MM.1S (cell line): ENCODE data around the gene MFAP3L.

Experiments
- DNase-seq: peaks from one replicate; pipeline ENCODE4 v3.0.0-alpha.2; 2015
- H2AFZ ChIP-seq: fragments of 300-600 bp; sonication (generic); 2 replicates; pipeline ENCODE4 v1.6.0; 2016; ENCODE audit warnings: antibody characterized with exemption, low read length
- H3F3A ChIP-seq: fragments of 300-600 bp; sonication (generic); 2 replicates; pipeline ENCODE4 v1.6.1; 2016; ENCODE audit warnings: mild to moderate bottlenecking, antibody characterized with exemption, low read length, moderate library complexity, mixed read lengths; ENCODE audit not compliant: insufficient read depth
- H3K27ac ChIP-seq: fragments of 300-600 bp; sonication (generic); 2 replicates; pipeline ENCODE4 v1.5.1; 2016; ENCODE audit warnings: mild to moderate bottlenecking, low read length
- H3K27me3 ChIP-seq: fragments of 300-600 bp; sonication (generic); replicated peaks from 2 replicates; pipeline ENCODE4 v1.6.0; 2016; ENCODE audit warnings: low read length; ENCODE audit not compliant: insufficient read depth
- H3K36me3 ChIP-seq: fragments of 300-600 bp; sonication (generic); replicated peaks from 2 replicates; pipeline ENCODE4 v1.6.1; 2016; ENCODE audit warnings: mild to moderate bottlenecking, low read length, mixed read lengths; ENCODE audit not compliant: insufficient read depth
- H3K4me1 ChIP-seq: fragments of 300-600 bp; sonication (generic); 2 replicates; pipeline ENCODE4 v1.6.1; 2016; ENCODE audit warnings: low read length, mixed read lengths
- H3K4me2 ChIP-seq: fragments of 300-600 bp; sonication (generic); 2 replicates; pipeline ENCODE4 v1.6.0; 2016; ENCODE audit warnings: low read depth, low read length
- H3K4me3 ChIP-seq: fragments of 300-600 bp; sonication (generic); 2 replicates; pipeline ENCODE4 v1.5.1; 2016; ENCODE audit warnings: low read length, mixed read lengths
- H3K79me2 ChIP-seq: fragments of 300-600 bp; sonication (generic); 2 replicates; pipeline ENCODE4 v1.6.1; 2016; ENCODE audit warnings: mixed run types, low read length, mixed read lengths
- H3K9ac ChIP-seq: fragments of 300-600 bp; sonication (generic); 2 replicates; pipeline ENCODE4 v1.6.1; 2016; ENCODE audit warnings: low read length, mixed read lengths
- H3K9me2 ChIP-seq: fragments of 300-600 bp; sonication (generic); replicated peaks from 2 replicates; pipeline ENCODE4 v1.6.1; 2016; ENCODE audit warnings: mild to moderate bottlenecking, low read length, mixed read lengths; ENCODE audit not compliant: insufficient read depth
- H3K9me3 ChIP-seq: fragments of 300-600 bp; sonication (generic); replicated peaks from 2 replicates; pipeline ENCODE4 v1.6.1; 2016; ENCODE audit warnings: mild to moderate bottlenecking, low read length, mixed read lengths; ENCODE audit not compliant: insufficient read depth
- H4K20me1 ChIP-seq: fragments of 300-600 bp; sonication (generic); 2 replicates; pipeline ENCODE4 v1.6.1; 2016; ENCODE audit warnings: mild to moderate bottlenecking, low read length, moderate library complexity, mixed read lengths; ENCODE audit not compliant: insufficient read depth
- CTCF ChIP-seq: fragments of 300-600 bp; sonication (generic); IDR thresholded peaks from 2 replicates; pipeline ENCODE4 v1.5.1; 2016; ENCODE audit warnings: antibody characterized with exemption, low read length, mixed read lengths
- EZH2 ChIP-seq: fragments of 300-600 bp; sonication (generic); optimal IDR thresholded peaks from 2 replicates; pipeline ENCODE3; 2017; ENCODE audit warnings: low read depth, mild to moderate bottlenecking, antibody characterized with exemption, low read length, mixed read lengths
- EZH2phosphoT487 ChIP-seq: fragments of 300-600 bp; sonication (generic); IDR thresholded peaks from 2 replicates; pipeline ENCODE4 v1.6.1; 2018; ENCODE audit warnings: antibody characterized with exemption, low read length

MFAP3L gene

GRCh38 chr4:169999923-170000322 is 26.3 kb downstream of the MFAP3L start:
- H3K27me3 ChIP-seq, result no peaks in the 10 kb centered on the region
- no peak overlapping the region for H3K9ac ChIP-seq
- no peaks in the 10 kb centered on the region for H3K9me3 ChIP-seq
- H4K20me1 ChIP-seq, result no peaks in the 10 kb centered on the region
- H2AFZ ChIP-seq, result no peak overlapping the region
- no peak overlapping the region for H3K4me2 ChIP-seq
- TF ChIP-seq CTCF (no peak), EZH2 (no peak), EZH2phosphoT487 (no peak)
- H3K27ac ChIP-seq, result no peak overlapping the region
- no peak for DNase-seq
- H3K4me3 ChIP-seq, result no peak overlapping the region
- H3K4me1 ChIP-seq, result peaks cover 12% of the 10 kb centered on the region
- H3K36me3 ChIP-seq, result no peaks in the 10 kb centered on the region
- no peaks in the 10 kb centered on the region for H3K79me2 ChIP-seq
- H3F3A ChIP-seq, result no peaks in the 10 kb centered on the region
- no peaks in the 10 kb centered on the region for H3K9me2 ChIP-seq

DNA sequence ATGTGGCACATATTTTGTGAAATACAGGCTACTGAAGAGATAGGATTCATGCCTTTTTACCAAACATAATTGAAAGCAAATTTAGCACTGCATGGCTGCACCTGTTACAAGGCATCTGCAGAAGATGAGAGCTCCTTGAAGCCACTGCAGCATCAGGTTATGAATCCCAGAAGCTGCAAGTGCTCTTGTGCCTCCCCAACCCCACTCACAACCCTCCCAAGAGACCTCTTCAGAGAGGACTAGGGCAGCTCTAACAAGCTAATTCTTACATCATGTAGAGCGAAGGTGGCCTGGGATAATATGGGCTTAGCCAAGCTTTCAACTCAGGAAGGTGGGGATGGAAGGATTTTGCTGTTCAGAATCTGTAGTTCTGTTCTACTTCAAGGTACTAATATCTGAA is 27.2 kb downstream of the MFAP3L start:
- no peak overlapping the region for H2AFZ ChIP-seq
- no peak overlapping the region for H3K4me3 ChIP-seq
- H4K20me1 ChIP-seq, result no peaks in the 10 kb centered on the region
- peaks cover 16% of the 10 kb centered on the region for H3K4me1 ChIP-seq
- no peaks in the 10 kb centered on the region for H3K36me3 ChIP-seq
- DNase-seq, result no peak
- H3K9me2 ChIP-seq, result no peaks in the 10 kb centered on the region
- no peaks in the 10 kb centered on the region for H3F3A ChIP-seq
- H3K27ac ChIP-seq, result no peak overlapping the region
- no peaks in the 10 kb centered on the region for H3K9me3 ChIP-seq
- TF ChIP-seq CTCF (no peak), EZH2 (no peak), EZH2phosphoT487 (no peak)
- H3K27me3 ChIP-seq, result no peaks in the 10 kb centered on the region
- H3K4me2 ChIP-seq, result no peak overlapping the region
- H3K79me2 ChIP-seq, result no peaks in the 10 kb centered on the region
- no peak overlapping the region for H3K9ac ChIP-seq

- Histone ChIP-seq H3K4me3 (no peak overlapping the region), H3K27ac (no peak overlapping the region), H3K9me2 (no peaks in the 10 kb centered on the region), H3K4me2 (no peak overlapping the region), H3F3A (no peaks in the 10 kb centered on the region), H4K20me1 (no peaks in the 10 kb centered on the region), H3K36me3 (no peaks in the 10 kb centered on the region), H3K9ac (no peak overlapping the region), H2AFZ (no peak overlapping the region), H3K79me2 (no peaks in the 10 kb centered on the region), H3K9me3 (no peaks in the 10 kb centered on the region), H3K27me3 (no peaks in the 10 kb centered on the region), H3K4me1 (peaks cover 23% of the 10 kb centered on the region)
- no peak for DNase-seq
- no peak for TF ChIP-seq EZH2phosphoT487
- no peak for TF ChIP-seq CTCF
- TF ChIP-seq EZH2, result no peak
Measured at GRCh38 chr4:169996379-169997240, 29.6 kb downstream of the MFAP3L start.
